ENCODE data around the gene MOB3A.

DNA sequence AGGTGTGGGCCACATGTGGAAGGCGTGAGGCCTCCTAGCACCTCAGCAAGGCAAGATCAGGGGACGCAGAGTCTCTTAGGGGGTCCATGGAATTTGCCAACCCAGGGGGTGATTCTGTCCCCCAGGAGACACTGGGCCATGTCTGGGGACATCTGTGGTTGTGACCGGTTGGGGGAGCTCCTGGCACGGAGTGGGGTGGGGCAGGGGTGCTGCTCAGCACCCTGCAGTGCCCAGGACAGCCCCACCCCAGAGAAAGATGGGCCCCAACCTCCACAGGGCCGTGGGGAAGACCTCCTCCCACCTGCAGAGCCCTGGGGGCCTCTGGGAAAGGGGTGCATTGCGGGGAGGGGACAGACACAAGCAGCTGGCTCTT is 49.1 kb downstream of the MOB3A start:
- TF ChIP-seq, protein P1, sequence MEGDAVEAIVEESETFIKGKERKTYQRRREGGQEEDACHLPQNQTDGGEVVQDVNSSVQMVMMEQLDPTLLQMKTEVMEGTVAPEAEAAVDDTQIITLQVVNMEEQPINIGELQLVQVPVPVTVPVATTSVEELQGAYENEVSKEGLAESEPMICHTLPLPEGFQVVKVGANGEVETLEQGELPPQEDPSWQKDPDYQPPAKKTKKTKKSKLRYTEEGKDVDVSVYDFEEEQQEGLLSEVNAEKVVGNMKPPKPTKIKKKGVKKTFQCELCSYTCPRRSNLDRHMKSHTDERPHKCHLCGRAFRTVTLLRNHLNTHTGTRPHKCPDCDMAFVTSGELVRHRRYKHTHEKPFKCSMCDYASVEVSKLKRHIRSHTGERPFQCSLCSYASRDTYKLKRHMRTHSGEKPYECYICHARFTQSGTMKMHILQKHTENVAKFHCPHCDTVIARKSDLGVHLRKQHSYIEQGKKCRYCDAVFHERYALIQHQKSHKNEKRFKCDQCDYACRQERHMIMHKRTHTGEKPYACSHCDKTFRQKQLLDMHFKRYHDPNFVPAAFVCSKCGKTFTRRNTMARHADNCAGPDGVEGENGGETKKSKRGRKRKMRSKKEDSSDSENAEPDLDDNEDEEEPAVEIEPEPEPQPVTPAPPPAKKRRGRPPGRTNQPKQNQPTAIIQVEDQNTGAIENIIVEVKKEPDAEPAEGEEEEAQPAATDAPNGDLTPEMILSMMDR (tag by site-specific recombination; IDR thresholded peaks at IDR 0.05): no peak
- TF ChIP-seq ZNF121 (tag by site-specific recombination; IDR thresholded peaks at IDR 0.05): no peak
- no peak for TF ChIP-seq YY1 (tag by site-specific recombination; IDR thresholded peaks at IDR 0.05)
- no peak for TF ChIP-seq PRDM1 (tag by site-specific recombination; IDR thresholded peaks at IDR 0.05)
- no peak for TF ChIP-seq BCL11A (tag by site-specific recombination; IDR thresholded peaks at IDR 0.05; ENCODE audit: low read depth)
- TF ChIP-seq ZBTB1 (tag by site-specific recombination; IDR thresholded peaks at IDR 0.05): no peak

Data from HEK293 (cell line).